Right kidney (tissue), 1 donor: Measurements from ENCODE around the gene STAT4.

Source experiments
- DNase-seq: peaks from one replicate; pipeline ENCODE4 v3.0.0-alpha.2; 2016

Gene STAT4

DNA sequence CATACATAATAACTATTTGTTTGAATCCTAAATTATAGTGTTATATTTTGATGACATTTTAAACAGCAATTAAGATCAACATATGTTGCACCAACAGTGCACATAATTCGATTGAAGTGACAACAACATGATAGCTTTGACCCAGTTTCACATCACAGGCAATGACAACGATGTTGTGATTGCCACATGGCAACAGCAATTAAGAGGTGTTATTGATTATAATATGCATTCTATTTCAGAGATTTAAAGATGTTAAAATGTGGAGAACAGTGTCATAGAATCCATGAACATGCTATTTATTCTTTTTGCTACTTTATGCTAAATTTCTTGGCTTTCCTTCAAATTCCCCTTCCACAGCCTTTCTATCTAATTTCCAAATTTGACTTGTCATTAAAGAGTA is 68.5 kb downstream of the STAT4 start:
- DNase-seq, result no peak

DNA sequence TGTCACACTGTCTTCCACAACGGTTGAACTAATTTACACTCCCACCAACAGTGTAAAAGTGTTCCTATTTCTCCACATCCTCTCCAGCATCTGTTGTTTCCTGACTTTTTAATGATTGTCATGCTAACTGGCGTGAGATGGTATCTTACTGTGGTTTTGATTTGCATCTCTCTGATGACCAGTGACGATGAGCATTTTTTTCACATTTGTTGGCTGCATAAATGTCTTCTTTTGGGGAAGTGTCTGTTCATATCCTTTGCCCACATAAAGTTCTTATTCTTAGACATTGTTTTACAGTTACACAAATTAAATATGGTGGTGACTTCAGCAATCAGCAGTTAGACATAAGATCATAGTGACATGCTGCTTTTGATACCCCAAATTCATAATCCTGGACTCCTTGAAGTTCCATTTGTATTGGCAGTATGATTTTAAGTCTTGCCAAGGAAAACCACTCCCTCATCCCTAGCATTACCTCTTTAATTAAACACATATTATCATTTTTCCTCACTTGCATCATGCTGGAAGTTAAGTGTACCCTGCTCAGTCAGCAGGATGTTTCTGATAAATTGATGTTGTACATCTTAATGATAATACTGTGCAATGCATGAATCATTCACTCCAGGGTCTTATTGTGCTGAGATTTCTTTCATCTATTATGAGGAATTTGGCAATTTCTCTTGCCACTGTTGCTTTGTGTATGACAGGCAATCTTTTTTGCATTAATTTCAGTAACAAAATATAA is 69.2 kb downstream of the STAT4 start:
- no peak for DNase-seq

DNA sequence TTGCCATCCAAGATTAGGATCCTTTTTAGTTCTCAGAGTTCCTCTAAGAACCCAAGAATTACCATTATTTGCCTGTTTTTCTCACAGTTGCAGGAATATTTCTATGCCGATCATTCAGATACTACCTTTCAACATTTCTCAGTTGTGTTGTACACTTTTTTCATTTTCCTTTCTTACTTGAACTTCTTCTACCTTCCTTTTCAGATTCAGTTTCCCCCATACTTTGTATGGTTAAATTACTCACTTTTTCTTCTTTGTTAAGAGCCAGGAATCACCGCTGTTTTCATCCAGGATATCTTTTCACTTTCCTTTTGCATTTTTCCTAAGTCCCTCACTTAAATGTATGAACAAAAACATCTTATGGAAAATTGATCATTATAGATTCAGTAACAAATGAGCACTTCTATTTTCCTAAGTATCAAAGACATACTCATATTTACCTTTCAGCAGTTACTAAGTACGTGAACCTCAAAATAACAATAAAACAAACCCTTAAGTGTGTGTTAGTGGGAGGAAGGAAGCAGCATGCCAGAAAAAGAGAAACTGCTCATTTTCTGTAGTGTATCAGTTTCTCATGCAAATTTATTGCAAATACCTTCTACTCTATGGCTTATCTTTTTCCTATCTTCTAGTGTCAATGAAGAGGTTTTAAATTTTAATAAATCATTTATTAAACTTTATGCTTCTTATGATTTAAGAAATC is 72.5 kb downstream of the STAT4 start:
- no peak for DNase-seq

DNA sequence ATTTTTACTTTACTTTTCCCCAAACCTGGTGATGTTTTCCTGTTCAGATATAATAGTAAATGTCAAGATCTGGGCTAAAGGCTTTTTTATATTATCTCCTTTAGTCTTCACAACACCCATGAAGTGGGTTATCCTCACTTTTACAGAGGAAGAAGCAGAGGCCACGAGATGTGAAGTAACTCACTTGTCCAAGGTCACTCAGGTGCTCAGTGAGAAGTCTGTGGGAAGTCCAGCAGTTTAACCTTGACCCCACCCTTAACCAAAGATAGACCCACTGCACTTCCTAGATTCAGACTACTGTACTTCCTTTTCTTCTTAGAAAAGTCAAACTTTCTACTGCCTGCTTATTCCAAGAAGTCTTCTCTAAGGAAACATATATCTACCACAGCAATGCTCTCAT is 80.5 kb downstream of the STAT4 start:
- DNase-seq, result no peak

DNA sequence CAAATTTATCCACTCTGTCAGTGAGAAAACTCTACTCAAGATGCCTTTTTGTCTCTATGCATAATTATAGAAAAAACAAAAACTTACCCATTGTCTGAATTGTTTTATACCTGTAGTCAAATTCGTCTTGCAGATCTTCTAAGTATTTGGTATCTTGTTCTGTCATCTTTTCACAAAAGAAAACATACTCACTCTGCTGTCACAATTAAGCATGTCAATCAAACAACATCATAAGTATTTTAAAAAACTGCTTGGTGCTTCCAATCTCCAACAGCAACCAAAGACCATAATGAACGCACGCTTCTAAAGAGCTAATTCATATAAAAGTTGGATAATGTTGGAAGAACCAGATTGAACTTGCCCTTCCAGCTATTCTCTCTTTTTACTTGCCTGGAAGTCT is 81.2 kb downstream of the STAT4 start:
- DNase-seq, result no peak

DNA sequence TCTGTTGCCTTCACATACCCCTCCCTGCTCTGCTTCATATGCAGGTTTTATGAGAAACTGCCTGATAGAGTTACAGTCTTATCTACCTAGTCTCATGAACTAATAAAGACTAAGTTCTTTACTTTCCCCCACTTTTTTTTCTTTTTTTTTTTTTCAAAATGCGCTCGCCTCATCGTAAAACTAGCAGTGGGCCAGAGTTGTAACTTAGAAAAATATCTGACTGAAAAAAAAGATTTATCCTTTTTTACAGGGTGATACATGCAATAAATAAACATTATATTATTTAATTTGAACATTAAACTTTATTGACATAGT is 83.9 kb downstream of the STAT4 start:
- no peak for DNase-seq

DNA sequence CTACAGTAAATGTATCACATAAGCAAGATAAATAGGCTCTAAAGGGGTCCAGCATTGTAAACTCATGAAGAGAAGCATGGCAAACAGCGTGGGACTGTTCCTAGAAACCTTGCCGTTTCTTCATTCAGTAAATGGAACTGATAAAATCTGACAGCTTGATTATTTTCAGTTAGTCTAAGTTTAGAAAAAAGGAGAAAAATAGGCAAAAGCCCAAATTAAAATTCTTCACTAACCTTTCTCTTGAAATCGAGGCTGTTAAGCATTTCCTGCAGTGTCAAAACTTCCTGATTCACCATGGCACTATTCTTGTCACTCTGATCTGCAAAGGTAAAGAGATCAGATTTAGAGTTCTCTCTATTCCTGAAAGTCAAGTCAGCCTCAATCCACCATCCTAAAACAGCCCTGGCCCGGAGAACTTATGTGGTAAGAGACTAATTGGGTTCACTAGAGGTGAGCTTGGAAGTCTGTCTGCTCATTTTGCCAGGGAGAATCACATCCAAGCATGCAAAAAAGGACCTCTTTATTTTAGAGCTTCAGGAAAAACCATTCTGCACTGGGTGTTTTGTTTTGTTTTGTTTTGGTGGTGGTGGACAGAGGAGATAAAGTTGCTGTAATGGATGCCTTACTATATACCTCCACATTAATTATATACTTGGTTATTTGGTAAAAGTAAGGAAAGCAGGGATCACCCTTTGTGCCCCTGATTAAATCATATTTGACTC is 84.4 kb downstream of the STAT4 start:
- no peak for DNase-seq

DNA sequence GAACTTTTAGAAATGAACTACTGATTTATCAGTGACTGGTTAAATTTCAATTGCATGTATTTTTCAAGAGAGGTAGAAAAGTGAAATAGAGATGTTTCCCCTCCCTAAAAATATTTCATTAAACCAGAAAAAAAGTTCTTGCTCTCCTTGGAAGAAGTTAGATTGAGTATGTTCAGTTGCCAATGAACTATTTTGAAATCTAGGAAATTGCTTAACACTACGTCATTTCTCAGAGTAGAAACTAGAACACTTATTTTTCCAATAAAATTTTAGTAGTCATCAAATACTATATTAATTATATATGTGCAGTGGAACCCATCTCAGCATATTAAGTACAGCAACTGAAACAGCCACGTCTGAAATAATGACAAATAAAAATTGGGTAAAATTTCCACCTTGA is 85.0 kb downstream of the STAT4 start:
- no peak for DNase-seq

DNA sequence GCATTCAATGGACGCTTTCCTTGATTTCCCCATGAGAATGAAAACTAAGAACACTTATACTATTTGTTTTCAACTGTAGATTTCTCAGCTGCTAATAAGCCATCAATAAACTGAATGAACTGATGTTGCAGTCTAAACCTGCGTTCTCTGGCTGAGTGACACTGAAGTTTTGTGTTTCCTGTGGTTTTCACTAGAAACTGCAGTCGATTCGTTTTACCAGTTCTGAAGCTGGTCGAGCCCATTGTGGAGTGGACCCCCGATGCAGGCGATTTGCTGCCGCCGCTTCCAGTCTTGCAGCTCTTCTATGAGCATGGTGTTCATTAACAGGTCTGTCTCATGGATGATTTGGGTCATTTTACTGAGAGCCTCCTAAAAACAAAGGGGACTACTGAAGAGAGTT is 86.2 kb downstream of the STAT4 start:
- DNase-seq, result no peak

DNA sequence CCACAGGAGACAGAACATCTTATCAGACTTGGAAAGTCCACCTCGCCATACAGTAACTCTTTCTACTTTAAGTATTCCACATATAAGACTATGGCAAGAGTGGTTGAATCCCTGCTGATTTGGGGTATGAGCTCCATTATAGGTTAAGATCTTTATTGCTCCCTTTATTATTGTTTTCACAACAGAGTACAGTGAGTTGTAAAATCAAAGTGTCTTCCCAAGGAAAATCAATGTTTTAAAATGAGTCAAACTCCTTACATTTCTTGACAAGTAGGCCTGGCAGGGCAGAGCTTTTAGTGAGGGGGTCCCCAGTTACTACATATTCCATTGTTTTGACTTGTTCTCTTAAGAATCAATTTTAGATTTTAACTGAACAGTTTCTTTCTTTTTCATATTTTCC is 87.2 kb downstream of the STAT4 start:
- no peak for DNase-seq

DNA sequence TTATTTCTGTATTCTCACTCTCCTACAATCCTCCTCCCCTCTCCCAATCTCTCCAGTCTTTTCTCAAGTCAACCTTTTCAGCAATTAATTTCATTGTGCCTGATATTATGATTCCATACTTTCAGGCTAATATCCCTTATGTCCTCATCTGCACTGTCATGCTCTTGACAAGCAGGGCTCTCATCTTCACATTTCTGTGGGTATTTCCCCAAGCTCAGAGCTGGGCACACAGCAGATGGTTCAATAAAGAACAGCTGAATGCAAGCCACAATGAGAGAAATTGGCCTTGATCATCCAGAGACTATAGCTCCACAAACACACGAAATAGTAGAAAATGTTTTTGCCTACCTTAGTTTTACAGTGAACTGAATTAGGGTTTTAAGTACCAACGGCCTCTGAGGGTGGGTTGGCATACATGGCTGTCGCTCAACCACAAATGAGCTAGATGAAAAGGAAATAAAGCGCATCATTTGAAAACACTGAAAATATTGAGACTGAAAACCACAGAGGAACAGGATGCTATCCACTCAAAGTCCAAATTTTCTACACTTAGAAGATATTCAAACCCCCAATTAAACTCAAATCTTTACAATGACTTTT is 89.3 kb downstream of the STAT4 start:
- no peak for DNase-seq

DNA sequence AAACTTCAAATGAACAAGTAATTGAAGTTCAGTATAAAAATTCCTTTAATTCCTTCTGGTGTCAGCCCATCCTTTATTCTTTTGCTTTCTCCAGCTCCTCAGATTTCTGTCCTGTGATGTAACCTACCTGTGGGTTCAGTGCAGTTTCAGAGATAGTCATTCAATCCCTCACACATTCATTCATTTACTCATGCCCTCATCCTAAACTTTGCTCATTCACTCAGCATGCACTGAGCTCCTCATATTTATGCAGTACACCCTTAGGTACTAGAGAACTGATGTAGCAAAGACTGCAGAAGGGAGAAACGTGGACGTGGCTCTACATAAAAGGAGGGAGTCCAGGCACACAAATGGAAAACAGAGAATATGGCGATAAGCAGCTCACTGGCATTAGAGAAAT is 91.5 kb downstream of the STAT4 start:
- DNase-seq, result no peak

DNA sequence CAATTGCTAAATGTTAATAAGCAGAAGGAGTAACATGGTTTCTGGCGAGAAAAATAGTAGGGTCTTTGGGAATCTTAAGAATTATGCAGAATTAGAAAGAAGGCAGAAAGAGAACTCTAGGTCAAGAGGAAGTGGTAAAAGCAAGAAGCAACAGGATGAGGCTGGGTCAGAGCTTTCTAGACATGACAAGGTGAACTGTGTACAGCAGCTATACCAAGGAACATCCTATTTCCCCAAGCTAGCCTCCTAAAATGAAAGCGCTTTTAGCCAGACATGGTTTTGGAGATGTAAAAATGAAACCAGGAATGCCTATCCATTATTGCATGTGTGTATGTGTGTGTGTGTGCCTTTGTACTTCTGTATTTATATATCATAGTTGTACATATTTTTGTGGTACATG is 94.6 kb downstream of the STAT4 start:
- DNase-seq, result no peak

DNA sequence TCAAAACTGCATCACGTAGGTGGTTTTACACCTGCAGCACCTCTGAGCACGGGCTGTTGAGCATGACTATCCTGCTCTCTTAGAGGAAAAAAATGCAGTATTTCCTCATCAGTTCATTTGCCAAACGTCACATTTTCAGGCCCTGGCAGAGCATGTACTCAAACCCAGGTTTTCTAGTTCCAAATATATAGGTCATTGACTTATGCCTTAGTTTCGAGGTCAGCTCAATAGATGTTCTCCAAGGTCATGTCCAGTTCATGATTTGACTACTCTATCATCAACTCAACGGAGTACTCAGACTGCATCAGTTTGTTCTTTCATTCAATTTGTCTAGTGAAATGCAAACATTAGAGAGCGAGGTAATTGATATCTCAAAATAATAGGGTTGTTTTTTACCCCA is 97.5 kb downstream of the STAT4 start:
- DNase-seq, result no peak

DNA sequence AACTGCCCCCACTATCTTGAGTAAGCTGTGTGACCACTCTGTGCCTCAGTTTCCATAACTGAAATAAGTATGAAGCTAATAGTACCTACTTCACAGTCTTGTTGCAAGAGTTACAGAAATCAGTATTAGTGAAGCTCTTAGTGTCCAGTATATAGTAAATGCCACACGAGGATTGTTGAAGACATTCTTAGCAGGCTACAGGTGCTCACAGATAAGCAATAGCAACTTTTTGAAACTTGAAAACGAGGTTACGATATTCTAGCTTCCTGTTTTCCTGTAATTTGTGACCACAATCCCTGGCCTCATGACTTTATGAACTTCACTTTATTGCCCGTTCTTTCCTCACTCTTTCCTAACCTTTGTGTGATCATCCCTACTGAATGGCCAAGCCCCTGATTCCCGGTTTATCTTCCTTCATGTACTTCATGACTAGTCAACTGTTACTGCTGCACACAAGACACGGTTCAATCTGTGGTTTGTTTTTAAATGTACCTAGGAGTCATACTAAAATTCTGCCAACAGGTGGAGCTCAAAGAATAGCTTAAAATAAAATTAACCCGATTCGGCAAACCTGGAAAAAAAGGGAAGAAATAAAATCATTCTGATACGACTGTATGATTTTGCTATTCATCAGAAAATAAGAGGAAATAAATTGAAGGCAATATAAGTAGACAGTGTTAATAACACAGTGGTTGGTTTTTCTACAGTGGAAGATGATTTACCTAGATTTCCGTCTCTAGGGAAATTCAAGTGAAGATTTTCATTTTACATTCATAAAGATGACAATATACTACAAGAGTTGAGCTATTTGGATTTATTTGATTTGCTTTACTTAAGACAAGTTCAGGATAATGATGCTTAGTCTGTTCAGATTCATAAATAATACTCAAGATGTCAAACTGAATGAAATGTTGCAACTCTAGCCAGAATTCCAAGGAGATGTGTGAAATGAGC is 98.7 kb downstream of the STAT4 start:
- DNase-seq, result no peak

DNA sequence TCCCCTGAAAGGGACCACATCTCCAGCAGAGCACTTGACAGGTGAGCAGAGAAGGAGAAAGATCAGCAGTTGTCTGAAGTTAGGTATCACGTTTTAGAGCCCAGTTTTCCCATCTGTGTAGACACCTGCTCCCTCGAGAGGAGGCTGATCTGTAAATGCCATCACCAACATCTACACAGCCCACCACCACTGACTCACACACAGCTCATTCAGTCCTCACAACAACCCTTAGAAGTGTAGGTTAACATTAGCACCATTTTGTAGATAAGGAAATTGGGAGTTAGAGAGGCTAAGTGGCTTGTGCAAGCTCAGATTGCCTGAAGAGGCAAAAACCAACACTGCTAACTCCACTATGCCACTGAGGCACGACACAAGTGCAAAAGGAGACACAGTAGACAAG is 99.6 kb downstream of the STAT4 start:
- no peak for DNase-seq

DNA sequence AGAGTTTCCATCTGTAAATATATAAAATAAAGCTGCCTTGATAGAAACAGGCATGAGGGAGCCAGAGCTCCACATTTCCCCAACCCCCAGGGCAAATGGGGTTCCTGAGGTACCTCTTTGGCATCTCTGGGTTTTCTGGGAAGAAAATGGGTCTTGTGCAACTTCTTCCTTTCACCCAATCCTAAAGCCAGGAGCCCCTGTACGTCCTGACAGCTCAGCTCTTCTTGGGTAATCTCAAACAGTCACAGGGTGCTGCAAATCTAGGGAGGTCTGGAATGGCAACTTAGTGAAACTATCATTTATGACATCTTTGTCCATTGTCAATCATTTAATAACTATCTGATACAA is 100.2 kb downstream of the STAT4 start:
- no peak for DNase-seq

DNA sequence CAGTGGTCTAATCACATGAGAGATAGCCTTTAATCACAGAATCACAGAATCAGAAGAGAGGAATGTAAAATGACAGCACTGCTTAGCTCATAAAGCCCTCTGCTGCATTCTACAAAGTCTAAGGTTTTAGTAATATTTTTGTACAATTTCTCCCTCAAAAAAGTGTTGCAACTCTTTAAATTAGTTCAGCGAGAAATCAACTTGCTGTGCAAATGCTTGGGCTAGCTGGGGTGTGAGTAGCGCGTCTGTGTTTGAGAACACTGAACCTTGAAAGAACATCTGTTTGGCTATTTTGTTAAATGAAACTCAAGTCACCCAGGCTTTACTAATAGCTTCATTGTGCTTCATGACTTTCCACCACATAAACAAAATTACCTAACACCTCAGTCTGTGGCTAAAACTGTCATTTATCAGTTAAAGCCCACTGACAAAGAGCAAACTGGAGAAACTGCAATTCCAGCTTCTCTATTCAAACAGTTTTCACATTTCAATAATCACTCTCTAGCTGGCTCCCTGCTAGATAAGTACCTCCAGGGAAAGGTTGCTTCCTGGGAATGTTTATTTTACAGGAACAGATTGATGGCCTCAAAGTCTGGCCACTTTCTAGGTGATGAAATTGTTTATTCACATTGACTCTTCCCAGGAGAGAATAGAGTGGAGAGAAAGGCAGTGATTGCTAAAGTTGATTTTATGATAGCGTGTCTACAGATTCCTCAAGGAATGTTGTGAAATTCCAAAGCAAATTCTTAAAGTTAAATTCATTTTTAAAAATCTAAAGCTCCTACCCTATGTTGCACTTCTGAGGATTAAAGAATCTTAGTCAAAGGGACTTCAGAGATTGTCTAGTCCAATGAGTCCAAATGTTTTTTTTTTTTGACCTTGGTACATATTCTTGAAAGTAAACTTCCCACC is 100.8 kb downstream of the STAT4 start:
- no peak for DNase-seq

DNA sequence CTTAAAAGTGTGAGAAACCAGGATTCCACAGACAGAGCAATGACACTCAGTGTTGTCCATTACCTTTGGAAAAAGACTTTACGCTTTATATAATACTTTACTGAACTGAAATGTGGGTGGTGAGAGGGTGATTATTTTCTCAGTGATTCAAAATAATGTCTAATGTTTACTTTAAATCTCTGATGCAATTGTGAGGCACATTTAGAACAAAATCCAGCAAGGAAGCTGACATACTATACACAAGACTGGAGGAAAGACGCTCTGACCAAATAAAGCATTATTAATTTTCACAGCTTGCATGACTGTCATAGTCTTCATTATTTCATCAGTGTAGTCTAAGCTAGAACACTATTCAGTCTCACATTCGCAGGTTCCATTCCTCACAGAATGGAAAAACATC is 102.7 kb downstream of the STAT4 start:
- DNase-seq, result no peak

DNA sequence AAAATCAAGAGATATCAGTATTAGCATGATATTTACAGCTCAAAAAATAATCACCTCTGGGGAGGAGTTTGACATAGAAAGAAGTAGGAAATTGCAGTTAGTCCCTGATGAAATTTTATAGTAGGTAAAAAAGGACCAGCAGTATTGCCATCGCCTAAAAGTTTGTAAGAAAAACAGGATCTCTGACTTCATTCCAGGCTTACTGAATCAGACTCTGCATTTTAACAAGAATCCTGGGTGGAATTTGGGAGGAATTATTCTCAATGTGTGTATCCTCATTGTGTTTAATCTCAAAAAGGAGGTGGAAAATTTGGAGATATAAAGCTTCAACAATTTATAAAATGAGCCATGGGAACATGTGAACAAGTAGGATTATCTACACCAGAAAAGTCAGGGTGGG is 105.7 kb downstream of the STAT4 start:
- DNase-seq, result no peak

DNA sequence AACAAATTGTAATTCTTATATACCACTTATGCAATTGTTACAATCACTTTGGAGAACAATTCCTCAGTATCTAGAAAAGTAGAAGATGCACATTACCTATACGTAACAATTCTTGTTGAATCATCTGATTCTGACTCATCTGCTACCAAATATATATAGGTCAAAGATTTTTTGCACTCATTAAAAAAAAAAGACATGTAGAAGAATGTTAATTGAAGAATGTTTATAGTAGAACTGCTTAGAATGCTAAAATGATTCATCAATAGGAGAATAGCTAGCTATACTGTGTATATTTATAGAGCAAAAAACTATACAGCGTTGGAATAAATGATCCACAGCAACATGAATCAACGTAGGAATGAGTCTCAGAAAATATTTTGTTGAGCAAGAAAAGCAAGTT is 107.4 kb downstream of the STAT4 start:
- no peak for DNase-seq
